HG02970 (cell line): Measurements from ENCODE around the gene FBXO11.
"Not testable (repeated sequence)": the region's sequence is repeated elsewhere in the genome, so short reads cannot be mapped to it uniquely, and the experiment has no call there.

Experiments used
- ATAC-seq: cut with Tn5 transposase; IDR thresholded peaks from one replicate; pipeline ENCODE4 v1.9.1; 2021; ENCODE audit warnings: mild to moderate bottlenecking, moderate library complexity, moderate number of reproducible peaks; ENCODE audit not compliant: unreplicated experiment, low FRiP score

The FBXO11 gene

GRCh38 chr2:47862949-47863348, 43.3 kb downstream of the FBXO11 start:
- ATAC-seq, result no peak

- not testable (repeated sequence) for ATAC-seq
Observed at GRCh38 chr2:47853067-47853777, 53.1 kb downstream of the FBXO11 start.

- no peak for ATAC-seq
Observed at GRCh38 chr2:47850198-47850597, 56.1 kb downstream of the FBXO11 start.

GRCh38 chr2:47849368-47849767, 56.9 kb downstream of the FBXO11 start:
- ATAC-seq, result no peak

GRCh38 chr2:47844162-47844561, 62.1 kb downstream of the FBXO11 start:
- ATAC-seq, result no peak

- no peak for ATAC-seq
Observed at GRCh38 chr2:47843407-47843806, 62.9 kb downstream of the FBXO11 start.

GRCh38 chr2:47842846-47843245, 63.5 kb downstream of the FBXO11 start:
- no peak for ATAC-seq

GRCh38 chr2:47838686-47839085, 67.6 kb downstream of the FBXO11 start:
- ATAC-seq, result no peak

GRCh38 chr2:47838249-47838648, 68.0 kb downstream of the FBXO11 start:
- no peak for ATAC-seq

GRCh38 chr2:47833516-47833968, 72.8 kb downstream of the FBXO11 start:
- no peak for ATAC-seq

GRCh38 chr2:47822518-47822917, 83.8 kb downstream of the FBXO11 start:
- ATAC-seq, result no peak

- ATAC-seq, result no peak
Observed at GRCh38 chr2:47819834-47820233, 86.5 kb downstream of the FBXO11 start.

GRCh38 chr2:47818777-47819176, 87.5 kb downstream of the FBXO11 start:
- no peak for ATAC-seq

- ATAC-seq, result no peak
Observed at GRCh38 chr2:47815764-47816163, 90.5 kb downstream of the FBXO11 start.

GRCh38 chr2:47811668-47812067, 94.6 kb downstream of the FBXO11 start:
- no peak for ATAC-seq

GRCh38 chr2:47810850-47811249, 95.4 kb downstream of the FBXO11 start:
- ATAC-seq, result no peak

- no peak for ATAC-seq
Observed at GRCh38 chr2:47809903-47810302, 96.4 kb downstream of the FBXO11 start.

GRCh38 chr2:47808614-47809013, 97.7 kb downstream of the FBXO11 start:
- ATAC-seq, result no peak

- no peak for ATAC-seq
Observed at GRCh38 chr2:47805850-47806249, 100.4 kb downstream of the FBXO11 start.

GRCh38 chr2:47803770-47804169, 102.5 kb downstream of the FBXO11 start:
- ATAC-seq, result no peak

GRCh38 chr2:47803363-47803762, 102.9 kb downstream of the FBXO11 start:
- ATAC-seq, result no peak

GRCh38 chr2:47801118-47801517, 105.2 kb downstream of the FBXO11 start:
- ATAC-seq, result no peak
